Frontal cortex (tissue), 4 donors: Measurements from ENCODE around the gene COPS6. TPM values are rescaled to one million over a fixed set of nuclear protein-coding genes. Genes with fewer than 3 reads are reported as not detected.

ENCODE experiments used
- DNase-seq, 2 donors: peaks; one replicate each; pipeline ENCODE4 v3.0.0; 2012; ENCODE audit warnings: low spot score in 2 of 2
- FAIRE-seq: peaks from 2 replicates; lab custom pipeline; 2012; peaks lifted over from hg19 to GRCh38; lab: Jason Lieb, UNC
- total RNA-seq: library from RNA; depleted of rRNA; stranded (reverse); fragments of >200 nt; gene quantifications from one replicate; pipeline ENCODE4 v1.2.3, GENCODE V29; 2014
- donor health status: control.
- donor health status: control.
- donor health status: control.

Gene COPS6
- total RNA-seq, 1 donor from 2014 or later, result 40.4 TPM

DNA sequence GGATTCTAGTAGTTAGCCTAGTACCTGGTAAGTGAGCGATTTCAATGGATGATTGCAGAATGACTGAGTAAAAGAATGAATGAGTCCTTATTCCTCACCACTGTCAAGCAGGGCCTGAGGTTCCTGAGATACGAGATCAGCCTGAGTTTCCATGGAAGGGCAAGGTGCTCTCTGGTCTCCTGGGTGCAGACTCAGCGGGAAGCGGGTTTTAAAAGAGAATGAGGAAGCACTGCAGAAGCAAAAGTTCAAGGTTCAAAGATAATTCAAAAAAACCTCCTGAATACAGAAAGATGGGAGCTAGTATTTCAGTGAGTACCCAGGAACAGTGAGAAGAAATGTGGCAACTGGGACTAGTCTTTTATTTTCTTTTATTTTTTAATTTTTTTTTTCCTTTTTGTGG lies 11.6 kb upstream of the COPS6 start:
- DNase-seq (no peak), FAIRE-seq (no peak)

DNA sequence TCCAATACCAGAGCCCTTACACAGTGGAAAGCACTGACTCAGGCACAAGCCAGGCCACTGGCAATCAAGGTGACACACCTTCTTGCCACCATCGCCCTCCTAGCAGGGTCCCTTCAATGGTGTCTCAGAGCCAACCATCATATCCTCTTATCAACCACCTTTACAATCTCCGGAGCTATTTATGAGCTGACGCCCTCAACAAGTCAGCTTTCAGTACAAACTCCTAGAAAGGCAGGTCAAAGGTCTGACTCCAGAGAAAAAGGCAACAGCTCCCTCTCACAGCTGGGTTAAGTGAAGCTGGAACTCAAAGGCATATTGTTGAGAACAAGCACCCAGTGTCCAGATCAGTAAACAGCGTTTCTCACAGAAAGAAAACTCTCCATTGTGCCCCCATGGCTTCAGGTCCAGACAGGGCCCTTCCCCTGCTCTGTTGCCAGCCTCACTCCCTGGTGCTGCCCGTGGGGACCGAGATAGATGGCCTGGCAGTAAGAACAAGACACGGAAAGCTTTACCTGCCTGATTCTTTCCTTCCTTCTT lies 9.7 kb upstream of the COPS6 start:
- FAIRE-seq, result no peak
- no peak for DNase-seq

DNA sequence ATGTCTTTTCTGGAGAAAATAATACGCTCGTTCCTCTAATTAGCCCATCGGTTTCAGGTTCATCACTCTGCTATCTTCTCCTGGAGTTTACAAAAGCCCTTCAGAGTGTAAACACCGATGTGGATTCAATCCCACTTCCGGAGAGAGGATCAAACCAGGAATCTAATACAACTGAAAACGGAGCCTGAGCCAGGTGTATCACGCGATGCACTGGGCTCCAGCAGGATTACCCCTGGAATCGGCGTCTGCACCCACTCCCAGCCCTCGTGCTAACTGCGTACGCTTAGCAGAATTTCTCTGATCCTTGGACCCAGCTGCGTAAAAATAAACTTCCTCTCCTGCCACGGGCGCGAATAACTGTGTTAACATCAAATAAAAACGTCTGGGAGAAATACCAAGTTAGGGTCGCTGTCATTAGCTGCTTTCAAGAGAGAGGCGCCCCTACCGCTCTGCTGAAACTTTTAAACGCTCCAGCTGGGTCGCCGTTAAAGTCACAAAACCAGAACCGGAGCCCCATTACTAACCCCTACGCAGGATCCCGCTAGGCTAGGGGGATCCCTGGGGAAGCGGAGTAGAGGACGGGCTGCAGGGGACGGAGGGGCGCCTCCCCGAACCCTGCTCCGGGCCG lies 7.7 kb upstream of the COPS6 start:
- no peak for FAIRE-seq
- DNase-seq, result no peak

- FAIRE-seq, result peak; percentile 17
- DNase-seq, result peak; percentile 96 to 97
These were observed 7.2 kb upstream of the COPS6 start, which contains the start of gene ZNF3 for GRCh38 chr7:100081535-100082102. Gene ZNF3, minus strand, starts transcription at chr7:100081723. Its CDS starts 4,366 bp downstream, at chr7:100077357.

- DNase-seq (no peak), FAIRE-seq (no peak)
These were observed 5.8 kb upstream of the COPS6 start for GRCh38 chr7:100082978-100083377.

DNA sequence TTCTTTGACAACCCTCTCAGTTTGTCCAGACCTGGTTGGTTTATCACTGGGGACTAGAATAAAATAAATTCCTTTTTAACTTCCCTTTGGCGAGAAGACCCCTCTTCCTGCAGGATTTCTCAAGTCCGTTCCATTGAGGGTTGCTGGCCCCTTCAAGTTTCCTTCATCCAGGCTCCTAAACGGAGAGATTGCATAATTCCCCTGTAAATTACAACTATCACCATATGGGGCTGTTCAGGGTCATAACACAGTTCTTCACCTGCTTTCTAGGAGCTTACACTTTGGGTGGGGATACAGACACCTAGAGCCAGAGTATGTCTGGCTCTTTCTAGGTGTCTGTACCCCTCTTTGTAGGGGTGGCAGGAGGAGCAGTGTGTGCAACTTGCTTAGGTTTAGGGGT lies 3.3 kb upstream of the COPS6 start:
- DNase-seq (no peak), FAIRE-seq (no peak)

- DNase-seq (no peak), FAIRE-seq (no peak)
These were observed 1.6 kb upstream of the COPS6 start for GRCh38 chr7:100087055-100087750.

- no peak for DNase-seq
- no peak for FAIRE-seq
These were observed 611 bp upstream of the COPS6 start for GRCh38 chr7:100088095-100088620.

DNA sequence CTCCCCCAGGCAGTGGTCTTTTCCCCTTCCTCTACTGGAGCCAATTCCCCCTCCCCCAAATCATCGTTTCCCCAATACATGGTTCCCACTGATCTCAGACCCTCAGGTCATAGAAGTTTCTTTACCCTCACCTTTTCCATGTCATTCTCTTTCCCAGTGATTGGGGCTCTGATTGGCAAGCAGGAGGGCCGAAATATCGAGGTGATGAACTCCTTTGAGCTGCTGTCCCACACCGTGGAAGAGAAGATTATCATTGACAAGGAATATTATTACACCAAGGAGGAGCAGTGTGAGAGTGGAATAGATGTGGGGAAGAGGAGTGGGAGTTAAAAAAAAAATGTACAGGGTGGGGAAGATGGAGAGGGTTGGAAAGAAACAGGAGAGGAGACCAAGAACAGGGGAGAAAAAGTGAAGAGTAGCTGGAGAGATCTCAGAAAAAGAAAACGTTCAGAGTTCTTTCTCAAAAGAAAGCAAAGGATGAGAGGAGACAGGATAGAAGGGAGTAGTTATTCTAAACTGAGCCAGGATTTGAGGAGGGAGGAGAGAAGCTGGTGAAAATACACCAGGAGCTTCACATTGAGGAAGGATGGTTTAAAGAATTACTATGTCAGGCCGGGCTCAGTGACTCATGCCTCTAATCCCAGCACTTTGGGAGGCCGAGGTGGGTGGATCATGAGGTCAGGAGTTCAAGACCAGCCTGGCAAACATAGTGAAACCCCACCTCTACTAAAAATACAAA lies 858 bp downstream of the COPS6 start:
- DNase-seq (no peak), FAIRE-seq (no peak)

DNA sequence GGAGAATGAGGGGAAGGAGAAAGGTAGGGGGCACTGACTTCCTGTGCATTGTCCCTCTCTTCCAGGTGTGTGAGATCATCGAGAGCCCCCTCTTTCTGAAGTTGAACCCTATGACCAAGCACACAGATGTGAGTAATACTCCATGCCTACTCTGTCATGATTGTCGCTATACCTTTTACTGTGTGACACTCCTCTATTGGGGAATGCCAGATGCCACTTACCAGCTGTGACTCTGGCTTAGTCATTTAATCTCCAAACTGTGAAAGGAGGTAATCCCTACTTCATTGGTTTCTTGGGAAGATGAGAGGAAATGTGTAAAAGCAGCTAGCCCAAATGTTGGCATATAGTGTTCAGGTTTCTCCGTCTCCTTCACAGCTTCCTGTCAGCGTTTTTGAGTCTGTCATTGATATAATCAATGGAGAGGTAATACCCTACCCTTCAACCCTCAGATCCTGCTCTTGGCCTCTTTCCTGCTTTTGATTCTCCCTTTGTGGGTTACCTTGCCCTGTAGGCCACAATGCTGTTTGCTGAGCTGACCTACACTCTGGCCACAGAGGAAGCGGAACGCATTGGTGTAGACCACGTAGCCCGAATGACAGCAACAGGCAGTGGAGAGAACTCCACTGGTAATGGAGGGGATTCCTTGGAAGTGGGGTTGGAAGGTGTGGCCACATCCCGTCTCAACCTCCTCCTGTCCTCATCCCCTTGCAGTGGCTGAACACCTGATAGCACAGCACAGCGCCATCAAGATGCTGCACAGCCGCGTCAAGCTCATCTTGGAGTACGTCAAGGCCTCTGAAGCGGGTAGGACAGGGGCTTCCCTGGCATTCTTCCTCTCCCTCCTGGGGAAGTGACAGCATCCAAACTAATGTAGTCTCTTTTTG lies 2.0 kb downstream of the COPS6 start:
- no peak for FAIRE-seq
- no peak for DNase-seq

DNA sequence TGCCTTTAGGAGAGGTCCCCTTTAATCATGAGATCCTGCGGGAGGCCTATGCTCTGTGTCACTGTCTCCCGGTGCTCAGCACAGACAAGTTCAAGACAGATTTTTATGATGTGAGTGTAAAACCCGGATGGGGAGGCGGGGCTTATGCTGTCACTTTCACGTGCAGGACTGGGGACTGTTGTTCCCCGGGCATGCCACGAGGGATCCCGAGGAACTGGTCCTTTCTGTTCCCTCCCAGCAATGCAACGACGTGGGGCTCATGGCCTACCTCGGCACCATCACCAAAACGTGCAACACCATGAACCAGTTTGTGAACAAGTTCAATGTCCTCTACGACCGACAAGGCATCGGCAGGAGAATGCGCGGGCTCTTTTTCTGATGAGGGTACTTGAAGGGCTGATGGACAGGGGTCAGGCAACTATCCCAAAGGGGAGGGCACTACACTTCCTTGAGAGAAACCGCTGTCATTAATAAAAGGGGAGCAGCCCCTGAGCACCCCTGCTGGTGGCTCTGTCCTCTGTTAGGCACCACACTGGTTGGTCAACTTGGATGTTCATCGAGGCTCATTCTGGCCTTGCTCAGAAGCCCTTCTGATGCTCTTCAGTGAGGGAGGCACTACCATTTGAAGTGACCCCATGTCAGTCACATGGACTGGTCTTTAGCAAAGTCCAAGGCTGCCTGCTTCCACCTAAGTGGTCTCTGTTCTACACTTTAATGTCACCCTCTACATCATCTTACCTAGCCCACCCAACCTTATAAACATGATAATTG lies 2.8 kb downstream of the COPS6 start:
- FAIRE-seq, result no peak
- no peak for DNase-seq

GRCh38 chr7:100093054-100093453 lies 4.3 kb downstream of the COPS6 start:
- FAIRE-seq, result no peak
- DNase-seq, result no peak

- DNase-seq, result no peak
- no peak for FAIRE-seq
These were observed 4.7 kb downstream of the COPS6 start for GRCh38 chr7:100093498-100093897.

DNA sequence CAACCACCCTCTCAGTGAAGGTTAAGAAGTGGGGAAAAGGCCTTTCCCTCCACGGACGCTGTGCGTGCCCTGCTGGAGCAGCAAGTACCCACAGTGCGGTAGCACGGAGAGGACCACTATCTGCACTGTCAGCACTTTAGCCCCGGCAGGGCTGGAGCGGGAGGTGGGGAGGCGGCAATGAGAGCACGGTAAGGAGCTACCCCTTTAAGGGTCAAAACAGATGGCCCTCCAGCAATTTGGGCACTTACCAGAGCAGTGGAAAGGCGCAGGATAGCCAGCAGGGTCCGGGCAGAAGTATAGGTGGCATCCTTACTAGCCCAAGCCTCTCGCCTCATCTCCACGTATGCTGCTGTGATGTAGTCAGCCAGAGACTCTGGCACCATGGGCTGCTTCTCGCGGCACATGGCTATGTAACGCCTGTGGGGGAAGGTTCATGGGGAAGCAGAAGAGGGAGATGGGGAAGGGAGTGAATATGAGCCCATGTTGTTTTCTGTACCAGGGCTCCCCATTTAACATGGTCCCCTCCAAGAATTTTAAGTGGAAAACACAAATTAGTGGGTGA lies 5.2 kb downstream of the COPS6 start:
- FAIRE-seq (no peak), DNase-seq (no peak)

DNA sequence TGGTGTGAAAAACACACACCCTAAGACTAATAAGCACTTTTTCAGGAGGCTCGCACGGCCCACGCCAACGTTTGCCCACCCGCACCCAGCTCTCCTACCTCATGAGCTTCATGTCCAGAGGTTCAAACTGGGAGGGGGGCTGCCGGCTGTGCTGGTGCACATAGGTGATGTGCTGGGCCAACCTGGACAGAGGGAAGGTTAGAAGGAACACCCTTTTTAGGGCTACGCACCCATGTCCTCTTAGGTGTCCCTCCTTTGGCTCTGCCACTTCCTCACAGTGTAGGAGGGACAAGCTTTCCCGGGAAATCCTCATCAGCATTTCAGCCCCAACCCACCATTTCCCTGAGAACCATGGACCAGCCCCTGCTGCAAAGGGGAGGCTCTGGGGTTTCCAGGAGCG lies 6.5 kb downstream of the COPS6 start:
- FAIRE-seq (no peak), DNase-seq (no peak)

DNA sequence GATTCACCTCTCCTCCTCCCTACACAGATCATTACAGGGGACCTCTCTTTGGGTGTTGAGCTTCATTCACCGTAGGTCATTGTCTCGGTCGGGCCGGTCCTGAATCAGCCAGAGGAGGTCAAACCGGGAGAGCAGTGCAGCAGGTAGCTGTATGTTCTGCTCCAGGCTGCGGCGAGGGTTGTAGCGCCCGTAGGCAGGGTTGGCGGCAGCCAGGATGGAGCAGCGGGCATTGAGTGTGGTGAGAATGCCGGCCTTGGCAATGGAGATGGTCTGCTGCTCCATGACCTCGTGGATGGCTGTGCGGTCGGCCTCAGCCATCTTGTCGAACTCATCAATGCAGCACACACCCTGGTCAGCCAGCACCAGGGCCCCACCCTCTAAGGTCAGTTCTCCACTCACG lies 6.9 kb downstream of the COPS6 start:
- FAIRE-seq (no peak), DNase-seq (no peak)

GRCh38 chr7:100098913-100099312 lies 10.1 kb downstream of the COPS6 start:
- no peak for FAIRE-seq
- DNase-seq, result no peak

DNA sequence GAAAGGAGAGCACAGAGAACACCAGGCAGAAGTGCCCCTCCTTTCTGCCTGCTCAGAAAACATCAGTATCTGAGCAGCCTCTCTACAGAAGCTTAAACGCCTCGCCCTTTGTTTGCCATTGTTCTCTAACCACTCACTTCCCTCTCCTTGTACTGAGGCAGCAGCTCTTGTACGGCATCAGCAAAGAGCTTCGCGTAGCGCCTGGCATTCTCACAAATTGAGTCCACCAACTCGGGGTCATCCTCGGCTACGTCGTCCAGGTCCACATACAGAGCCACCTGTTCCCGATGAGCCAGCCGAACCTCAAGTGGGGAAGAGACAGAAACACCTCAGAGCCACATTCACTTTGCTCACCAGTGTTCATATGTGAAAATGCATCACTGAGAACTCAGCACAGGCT lies 10.7 kb downstream of the COPS6 start:
- DNase-seq, result no peak
- FAIRE-seq, result no peak
